HepG2 (cell line): ENCODE measurements around the gene CCDC50. TPM values are rescaled to one million over a fixed set of nuclear protein-coding genes. Genes with fewer than 3 reads are reported as not detected.

Experiments used
- ATAC-seq: fragments of 200-7000 bp; cut with Tn5 transposase; 3 replicates; pipeline ENCODE4 v1.9.1; 2020; ENCODE audit warnings: mild to moderate bottlenecking, moderate library complexity
- BruUV-seq: library from RNA; stranded (reverse); fragments of 400-500 nt; replicated peaks from 2 replicates; lab custom pipeline; 2021; lab: Mats Ljungman, UMichigan
- CTCF ChIA-PET: fragments of 300-600 bp; formaldehyde crosslinking; extraction: SDS; loops from one replicate; lab custom pipeline; 2021; ENCODE audit warnings: low total read pairs, inconsistent platforms, low intra/inter-chr PET ratio; lab: Yijun Ruan, JAX
- POLR2A ChIA-PET: fragments of 350-600 bp; sonication (Branson Sonifier 250); formaldehyde crosslinking; loops from one replicate; lab custom pipeline; 2020; ENCODE audit warnings: antibody characterized with exemption, inconsistent platforms; lab: Yijun Ruan, JAX
- DNase-seq: peaks from one replicate; pipeline ENCODE4 v3.0.0-alpha.2; 2015; ENCODE audit warnings: low spot score
- FAIRE-seq: peaks from 3 replicates; lab custom pipeline; 2011; peaks lifted over from hg19 to GRCh38; lab: Jason Lieb, UNC
- H2AFZ ChIP-seq: one replicate; pipeline ENCODE4 v1.6.1; 2011; ENCODE audit warnings: low read length, inconsistent platforms
- H3K27ac ChIP-seq: fragments of 300-600 bp; 3 replicates; pipeline ENCODE4 v1.8.0; 2011; ENCODE audit warnings: mixed run types, mild to moderate bottlenecking, mixed read lengths, low read length, inconsistent platforms; ENCODE audit not compliant: insufficient read depth; ENCODE audit errors: extremely low read length
- H3K27me3 ChIP-seq, 2 experiments: fragments of 200-600 bp in 1 of 2; 2 replicates in 1 of 2; 3 replicates in 1 of 2; pipeline versions ENCODE4 v1.6.0 to v1.8.0; 2011; ENCODE audit warnings: low read length in 2 of 2, mild to moderate bottlenecking in 2 of 2, moderate library complexity in 2 of 2, inconsistent platforms in 1 of 2; ENCODE audit not compliant: insufficient read depth in 2 of 2, control insufficient read depth in 1 of 2
- H3K36me3 ChIP-seq, 2 experiments: fragments of 200-600 bp in 1 of 2; replicated peaks in 1 of 2; 2 replicates in 1 of 2; 3 replicates in 1 of 2; pipeline versions ENCODE4 v1.5.1 to v1.8.0; 2011; ENCODE audit warnings: low read length in 2 of 2, inconsistent platforms in 1 of 2; ENCODE audit not compliant: insufficient read depth in 2 of 2, control insufficient read depth in 1 of 2
- H3K4me1 ChIP-seq: 2 replicates; pipeline ENCODE4 v1.5.1; 2012; ENCODE audit warnings: low read length, inconsistent platforms; ENCODE audit not compliant: insufficient read depth
- H3K4me2 ChIP-seq: 2 replicates; pipeline ENCODE4 v1.6.0; 2011; ENCODE audit warnings: low read depth, low read length, inconsistent platforms
- H3K4me3 ChIP-seq, 3 experiments: fragments of 200-600 bp in 1 of 3; sonication (generic), shearing (Covaris generic) in 1 of 3; replicated peaks in 1 of 3; 2 replicates each; pipeline ENCODE4 v1.5.1; 2011 to 2016; ENCODE audit warnings: low read length in 3 of 3, inconsistent platforms in 2 of 3, low read depth in 2 of 3, mild to moderate bottlenecking in 2 of 3, control low read depth in 1 of 3, mixed read lengths in 1 of 3; ENCODE audit not compliant: insufficient read depth in 1 of 3
- H3K79me2 ChIP-seq: one replicate; pipeline ENCODE4 v1.6.1; 2011; ENCODE audit warnings: low read length, inconsistent platforms; ENCODE audit not compliant: insufficient read depth
- H3K9ac ChIP-seq: 2 replicates; pipeline ENCODE4 v1.6.0; 2011; ENCODE audit warnings: mild to moderate bottlenecking, low read depth, low read length, inconsistent platforms; ENCODE audit not compliant: insufficient read depth
- H3K9me3 ChIP-seq: 2 replicates; pipeline ENCODE4 v1.5.1; 2012; ENCODE audit warnings: mild to moderate bottlenecking, low read length
- H4K20me1 ChIP-seq: 2 replicates; pipeline ENCODE4 v1.6.0; 2011; ENCODE audit warnings: inconsistent platforms, mild to moderate bottlenecking, low read length, moderate library complexity; ENCODE audit not compliant: insufficient read depth
- ARNT2 ChIP-seq: sonication (generic); formaldehyde crosslinking; IDR thresholded peaks from 2 replicates; pipeline ENCODE4 v1.8.0; 2022; ENCODE audit warnings: mild to moderate bottlenecking, low read depth, missing genetic modification reagents, moderate library complexity
- CREB1 ChIP-seq, 2 experiments: fragments of 450-650 bp in 1 of 2; IDR thresholded peaks; 2 replicates each; pipeline ENCODE4 v1.6.1; 2016 to 2017; ENCODE audit warnings: control low read depth in 1 of 2, mild to moderate bottlenecking in 1 of 2, missing compliant biosample characterization in 1 of 2, missing genetic modification characterization in 1 of 2
- HNF4A ChIP-seq: sonication (generic); formaldehyde crosslinking; IDR thresholded peaks from 2 replicates; pipeline ENCODE4 v1.4.0; 2020; ENCODE audit warnings: missing genetic modification reagents
- KAT2B ChIP-seq: fragments of 150-350 bp; IDR thresholded peaks from 2 replicates; pipeline ENCODE4 v1.6.1; 2014; ENCODE audit warnings: low read depth, low read length, borderline replicate concordance
- KMT2A ChIP-seq: sonication (generic); formaldehyde crosslinking; IDR thresholded peaks from 2 replicates; pipeline ENCODE4 v1.4.0; 2020; ENCODE audit warnings: missing genetic modification reagents
- MBNL3 ChIP-seq: fragments of 250-450 bp; sonication (Bioruptor Pico); conservative IDR thresholded peaks from 2 replicates; pipeline ENCODE4 v1.8.0; 2022; ENCODE audit warnings: mild to moderate bottlenecking, inconsistent platforms
- ZNF180 ChIP-seq: sonication (generic); formaldehyde crosslinking; IDR thresholded peaks from 2 replicates; pipeline ENCODE4 v1.4.0; 2020; ENCODE audit warnings: low read depth, missing genetic modification reagents, borderline replicate concordance
- ZNF253 ChIP-seq: sonication (generic); formaldehyde crosslinking; IDR thresholded peaks from 2 replicates; pipeline ENCODE4 v1.8.0; 2022; ENCODE audit warnings: mild to moderate bottlenecking, missing genetic modification reagents, borderline replicate concordance
- WGBS: methylation state at CpG from one replicate; pipeline ENCODE4 v1.1.6; 2017; ENCODE audit warnings: low lambda C conversion rate; 5-methylcytosine and 5-hydroxymethylcytosine counted together
- in situ Hi-C: cut with HindIII; loops from 2 replicates; pipeline ENCODE4 v1.10.0; 2017; ENCODE audit warnings: low pct_unique_long_range_greater_than_20kb; ENCODE audit not compliant: extremely low pct_ligation_motif_present
- intact Hi-C: fragments of 100-400 bp; cut with micrococcal nuclease; formaldehyde crosslinking; loops from one replicate; pipeline ENCODE4 v1.10.0; 2022; ENCODE audit not compliant: unreplicated experiment
- polyA plus RNA-seq, 8 experiments: library from polyadenylated mRNA; depleted of rRNA in 3 of 8; stranded (reverse) in 7 of 8; unstranded in 1 of 8; fragments of >200 nt; fragmentation: Illumina TruSeq in 4 of 8; extraction: Trizol in 4 of 8; gene quantifications; 2 replicates each; pipeline versions ENCODE4 v1.2.1 to v1.2.3, GENCODE V29; 2011 to 2016; ENCODE audit warnings: low read depth in 4 of 8, missing spikeins in 1 of 8, mixed read lengths in 1 of 8; ENCODE audit not compliant: insufficient read depth in 1 of 8
- total RNA-seq, 5 experiments: library from RNA; depleted of rRNA; stranded (reverse); fragments of >200 nt; fragmentation: Illumina TruSeq; extraction: Trizol; gene quantifications; 2 replicates each; pipeline ENCODE4 v1.2.3, GENCODE V29; 2016; ENCODE audit warnings: low read depth in 1 of 5
- TF ChIP-seq, protein P1 (sequence below): sonication (generic); formaldehyde crosslinking; IDR thresholded peaks from 2 replicates; pipeline ENCODE4 v1.4.0; 2020; ENCODE audit warnings: mild to moderate bottlenecking, missing genetic modification reagents

The CCDC50 gene
- total and polyA plus RNA-seq, 2 of the 13 experiments (the other 11 are each of a cell fraction or from before 2014, with no cell fraction given), result 47.6 to 66.4 TPM

DNA sequence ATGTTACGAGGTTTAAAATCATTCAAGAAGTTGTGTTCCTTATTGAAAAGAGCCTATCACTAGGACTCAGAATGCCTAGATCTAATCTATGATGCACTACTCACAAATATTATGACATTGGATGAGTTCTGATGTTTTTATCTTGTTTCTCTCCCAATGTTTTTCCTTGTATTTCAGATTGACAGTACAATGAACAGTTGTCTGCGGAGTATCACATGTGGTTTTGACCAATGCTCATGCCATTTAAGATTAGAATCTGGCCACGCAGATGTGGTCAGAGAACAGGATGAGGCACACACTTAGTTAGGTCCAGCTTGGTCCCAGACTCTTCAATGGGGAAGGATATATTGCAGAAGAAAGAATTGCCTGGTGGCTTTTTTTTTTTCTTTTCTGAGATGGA, 25.6 kb upstream of the CCDC50 start:
- H3K4me1 ChIP-seq, result no peaks in the 10 kb centered on the region
- DNase-seq, result no peak
- intact Hi-C loops, result no loop called here
- ChIA-PET POLR2A (no interaction called here), CTCF (no interaction called here)
- H3K4me2 ChIP-seq, result no peak overlapping the region
- WGBS, result 37% methylated on average over 3 of the region's 3 CpGs
- FAIRE-seq, result no peak
- H2AFZ ChIP-seq, result no peak overlapping the region
- H3K79me2 ChIP-seq, result no peaks in the 10 kb centered on the region
- no peaks in the 10 kb centered on the region for H3K27me3 ChIP-seq
- in situ Hi-C loops, result no loop called here
- no peak overlapping the region for H3K9ac ChIP-seq
- no TSS peak for BruUV-seq
- no peaks in the 10 kb centered on the region for H3K36me3 ChIP-seq
- H4K20me1 ChIP-seq, result no peaks in the 10 kb centered on the region
- no peak overlapping the region for H3K4me3 ChIP-seq
- H3K27ac ChIP-seq, result no peak overlapping the region
- H3K9me3 ChIP-seq, result no peaks in the 10 kb centered on the region
- ATAC-seq, result no peak
- TF ChIP-seq ARNT2 (CRISPR knock-in tag) (no peak), ZNF253 (CRISPR knock-in tag) (no peak), ZNF180 (no peak), KMT2A (no peak), CREB1 (IDR thresholded peaks at IDR 0.05) (no peak), CREB1 (CRISPR knock-in tag; IDR thresholded peaks at IDR 0.05) (no peak), KAT2B (no peak), HNF4A (CRISPR knock-in tag) (no peak), MBNL3 (CRISPR knock-in tag) (no peak)
- TF ChIP-seq, protein P1, sequence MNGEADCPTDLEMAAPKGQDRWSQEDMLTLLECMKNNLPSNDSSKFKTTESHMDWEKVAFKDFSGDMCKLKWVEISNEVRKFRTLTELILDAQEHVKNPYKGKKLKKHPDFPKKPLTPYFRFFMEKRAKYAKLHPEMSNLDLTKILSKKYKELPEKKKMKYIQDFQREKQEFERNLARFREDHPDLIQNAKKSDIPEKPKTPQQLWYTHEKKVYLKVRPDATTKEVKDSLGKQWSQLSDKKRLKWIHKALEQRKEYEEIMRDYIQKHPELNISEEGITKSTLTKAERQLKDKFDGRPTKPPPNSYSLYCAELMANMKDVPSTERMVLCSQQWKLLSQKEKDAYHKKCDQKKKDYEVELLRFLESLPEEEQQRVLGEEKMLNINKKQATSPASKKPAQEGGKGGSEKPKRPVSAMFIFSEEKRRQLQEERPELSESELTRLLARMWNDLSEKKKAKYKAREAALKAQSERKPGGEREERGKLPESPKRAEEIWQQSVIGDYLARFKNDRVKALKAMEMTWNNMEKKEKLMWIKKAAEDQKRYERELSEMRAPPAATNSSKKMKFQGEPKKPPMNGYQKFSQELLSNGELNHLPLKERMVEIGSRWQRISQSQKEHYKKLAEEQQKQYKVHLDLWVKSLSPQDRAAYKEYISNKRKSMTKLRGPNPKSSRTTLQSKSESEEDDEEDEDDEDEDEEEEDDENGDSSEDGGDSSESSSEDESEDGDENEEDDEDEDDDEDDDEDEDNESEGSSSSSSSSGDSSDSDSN (CRISPR knock-in tag), result no peak
